GM23338 (cell line): Measurements from ENCODE around the gene PDXDC1.
"Not testable (repeated sequence)": the region's sequence is repeated elsewhere in the genome, so short reads cannot be mapped to it uniquely, and the experiment has no call there.

Source experiments
- CREB1 ChIP-seq: fragments of 250-450 bp; sonication (Bioruptor Pico); IDR thresholded peaks from 2 replicates; pipeline ENCODE4 v1.5.0; 2020; ENCODE audit warnings: low read depth, mild to moderate bottlenecking, moderate library complexity
- CTCF ChIP-seq, 2 experiments: fragments of 200-600 bp in 1 of 2; sonication (generic) in 1 of 2; conservative IDR thresholded peaks; 2 replicates each; pipeline versions ENCODE4 v1.5.1 to v1.6.1; 2016 to 2017; ENCODE audit warnings: antibody characterized with exemption in 2 of 2, low read depth in 2 of 2, mild to moderate bottlenecking in 2 of 2, moderate library complexity in 1 of 2
- EZH2 ChIP-seq: fragments of 200-600 bp; sonication (generic); IDR thresholded peaks from one replicate; pipeline ENCODE4 v1.8.0; 2017; ENCODE audit warnings: antibody characterized with exemption, mild to moderate bottlenecking, low read depth; ENCODE audit not compliant: unreplicated experiment
- EZH2phosphoT487 ChIP-seq: fragments of 200-600 bp; sonication (generic); IDR thresholded peaks from one replicate; pipeline ENCODE4 v1.8.1; 2018; ENCODE audit warnings: antibody characterized with exemption; ENCODE audit not compliant: unreplicated experiment
- JUNB ChIP-seq: IDR thresholded peaks from one replicate; pipeline ENCODE4 v1.6.1; 2016; ENCODE audit warnings: antibody characterized with exemption; ENCODE audit not compliant: unreplicated experiment
- POLR2AphosphoS5 ChIP-seq: IDR thresholded peaks from 2 replicates; pipeline ENCODE4 v1.6.1; 2016; ENCODE audit warnings: antibody characterized with exemption, low read depth
- REST ChIP-seq: IDR thresholded peaks from one replicate; pipeline ENCODE4 v1.6.1; 2018; ENCODE audit warnings: antibody characterized with exemption; ENCODE audit not compliant: unreplicated experiment

DNA sequence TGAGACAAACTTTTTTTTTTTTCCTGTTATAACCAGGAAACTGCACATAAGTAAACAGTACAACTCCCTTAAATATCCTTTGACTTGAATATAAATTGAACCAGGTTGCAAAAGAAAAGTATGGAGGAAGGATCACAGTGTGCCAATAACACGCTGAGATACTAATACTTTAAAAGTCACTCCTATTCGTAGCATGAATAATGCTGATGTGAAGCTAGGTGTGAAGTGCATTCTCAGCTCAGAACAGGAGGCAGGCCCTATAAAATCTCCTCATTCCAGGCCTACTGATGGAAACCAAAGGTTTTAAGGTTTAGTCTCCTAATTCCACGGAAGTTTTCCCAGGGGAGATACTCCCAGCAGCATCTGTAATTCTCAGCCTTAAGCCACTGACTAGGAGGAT lies 25.0 kb downstream of the PDXDC1 start:
- not testable (repeated sequence) for TF ChIP-seq REST; EZH2phosphoT487; CTCF (conservative IDR thresholded peaks at IDR 0.05; ENCODE audit: low read depth in 2 of 2); CREB1 (CRISPR knock-in tag); EZH2; POLR2AphosphoS5; JUNB
